ENCODE data around the gene NCAPH2. TPM values are rescaled to one million over a fixed set of nuclear protein-coding genes. Genes with fewer than 3 reads are reported as not detected.

Gene NCAPH2
- total RNA-seq, 4 donors from 2014 or later: 26.5 to 64.7 (median 41.6) TPM

DNA sequence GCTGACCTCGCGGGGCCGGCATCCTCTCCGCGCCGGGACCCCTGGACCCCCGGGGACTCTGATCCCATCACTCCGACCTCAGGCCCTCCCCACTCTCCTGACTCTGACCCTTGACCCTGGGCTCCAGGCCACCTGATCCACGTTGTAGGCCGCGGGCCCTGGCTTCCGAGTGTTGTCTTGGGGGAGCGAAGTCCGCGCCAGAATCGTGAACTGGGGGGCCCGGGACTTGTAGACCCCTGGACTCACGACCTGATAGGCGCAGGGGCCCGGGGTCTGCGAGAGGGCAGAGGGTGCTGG, 22.5 kb downstream of the NCAPH2 start:
- Histone ChIP-seq H3K27ac (peak overlapping the region; percentile 94 to 99 (median 96)), H3K36me3 (no peaks in the 10 kb centered on the region), H3K4me1 (peaks cover 12 to 66% (median 39%) of the 10 kb centered on the region in 4 donors), H3K4me3 (peak overlapping the region; percentile 42 to 60 (median 53)), H3K27me3 (peaks cover 13% of the 10 kb centered on the region), H3K9me3 (no peaks in the 10 kb centered on the region)
- WGBS, 2 donors (ENCODE audit: low coverage in 1 of 2): 5% methylated on average over 13 of the region's 21 CpGs; no CpG with 5 or more reads in 1 of the 2 donors
- TF ChIP-seq POLR2A (IDR thresholded peaks at IDR 0.05) (no peak), EP300 (IDR thresholded peaks at IDR 0.05; ENCODE audit: low read depth) (no peak), POLR2AphosphoS5 (IDR thresholded peaks at IDR 0.05) (no peak)
- TF ChIP-seq, protein P1, sequence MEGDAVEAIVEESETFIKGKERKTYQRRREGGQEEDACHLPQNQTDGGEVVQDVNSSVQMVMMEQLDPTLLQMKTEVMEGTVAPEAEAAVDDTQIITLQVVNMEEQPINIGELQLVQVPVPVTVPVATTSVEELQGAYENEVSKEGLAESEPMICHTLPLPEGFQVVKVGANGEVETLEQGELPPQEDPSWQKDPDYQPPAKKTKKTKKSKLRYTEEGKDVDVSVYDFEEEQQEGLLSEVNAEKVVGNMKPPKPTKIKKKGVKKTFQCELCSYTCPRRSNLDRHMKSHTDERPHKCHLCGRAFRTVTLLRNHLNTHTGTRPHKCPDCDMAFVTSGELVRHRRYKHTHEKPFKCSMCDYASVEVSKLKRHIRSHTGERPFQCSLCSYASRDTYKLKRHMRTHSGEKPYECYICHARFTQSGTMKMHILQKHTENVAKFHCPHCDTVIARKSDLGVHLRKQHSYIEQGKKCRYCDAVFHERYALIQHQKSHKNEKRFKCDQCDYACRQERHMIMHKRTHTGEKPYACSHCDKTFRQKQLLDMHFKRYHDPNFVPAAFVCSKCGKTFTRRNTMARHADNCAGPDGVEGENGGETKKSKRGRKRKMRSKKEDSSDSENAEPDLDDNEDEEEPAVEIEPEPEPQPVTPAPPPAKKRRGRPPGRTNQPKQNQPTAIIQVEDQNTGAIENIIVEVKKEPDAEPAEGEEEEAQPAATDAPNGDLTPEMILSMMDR (IDR thresholded peaks at IDR 0.05): no peak
- intact Hi-C loops (cut with DNase I; ENCODE audit: low total_unique reads): no loop called here
- no peak for DNase-seq
- in situ Hi-C loops (cut with MboI; ENCODE audit: low pct_ligation_motif_present in 1 of 4, low pct_unique_long_range_greater_than_20kb in 1 of 4, low sequenced_read_pairs in 3 of 4): no loop called here

DNA sequence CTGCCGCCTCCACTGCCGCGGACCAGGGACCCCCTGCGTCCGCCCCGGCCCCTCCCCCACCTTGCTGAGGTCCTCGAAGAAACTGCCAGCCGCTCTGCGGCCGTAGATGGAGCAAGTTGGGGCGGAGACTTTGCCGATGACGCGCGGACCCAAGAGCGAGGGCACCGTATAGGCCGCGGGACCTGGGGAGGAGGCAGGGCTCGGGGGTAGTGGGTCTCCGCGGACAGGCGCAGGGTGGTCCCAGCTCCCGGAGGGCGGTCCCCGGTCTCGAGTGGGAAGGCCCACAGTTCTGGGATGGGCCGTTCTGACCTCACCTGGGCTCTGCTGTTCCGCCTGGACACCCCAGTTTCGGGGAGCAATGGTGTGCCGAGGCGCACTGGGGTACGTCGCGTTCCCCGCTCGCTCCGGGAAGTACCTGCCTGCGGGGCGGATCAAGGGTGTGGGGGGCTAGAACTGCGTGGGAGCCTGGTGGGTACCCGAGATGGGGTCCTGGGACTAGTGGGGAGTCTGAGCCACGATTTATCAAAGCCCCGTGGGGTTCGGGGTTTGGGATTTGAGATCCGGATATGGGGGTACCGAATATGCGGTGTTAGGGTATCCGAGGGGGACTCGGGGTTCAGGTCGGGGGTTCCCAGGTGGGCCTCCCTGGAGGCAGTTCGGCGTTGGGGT, 23.0 kb downstream of the NCAPH2 start:
- in situ Hi-C loops (cut with MboI; ENCODE audit: low pct_ligation_motif_present in 1 of 4, low pct_unique_long_range_greater_than_20kb in 1 of 4, low sequenced_read_pairs in 3 of 4): no loop called here
- intact Hi-C loops (cut with DNase I; ENCODE audit: low total_unique reads): no loop called here
- peaks cover 13% of the 10 kb centered on the region for H3K27me3 ChIP-seq

DNA sequence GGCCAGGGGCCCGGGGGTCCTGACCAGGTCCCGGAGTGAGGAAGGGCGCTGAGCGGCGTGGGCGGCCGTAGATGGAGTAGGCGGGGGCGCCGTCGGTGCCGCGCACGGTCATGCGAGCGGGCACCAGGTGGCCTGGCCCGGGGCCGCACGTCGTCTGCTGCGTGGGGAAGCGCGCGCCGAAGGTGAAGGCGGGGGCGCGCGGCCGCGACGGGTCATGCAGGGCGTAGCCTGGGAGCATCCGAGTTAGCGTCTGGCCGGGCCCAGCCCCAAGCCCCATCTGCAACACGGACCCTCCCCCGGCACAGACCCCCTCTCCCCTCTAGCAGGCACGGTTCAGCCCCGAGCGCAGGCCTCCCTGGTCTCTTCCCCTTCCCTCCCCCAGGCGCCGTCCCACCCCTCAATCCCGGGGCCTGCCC, 23.5 kb downstream of the NCAPH2 start:
- 1% methylated on average over 16 of the region's 44 CpGs; no CpG with 5 or more reads in 1 of the 2 donors for WGBS, 2 donors (ENCODE audit: low coverage in 1 of 2)
- DNase-seq: peak; percentile 77
- intact Hi-C loops (cut with DNase I; ENCODE audit: low total_unique reads) (no loop called here), in situ Hi-C loops (cut with MboI; ENCODE audit: low pct_ligation_motif_present in 1 of 4, low pct_unique_long_range_greater_than_20kb in 1 of 4, low sequenced_read_pairs in 3 of 4) (no loop called here)
- no peak for TF ChIP-seq POLR2A (IDR thresholded peaks at IDR 0.05)
- TF ChIP-seq POLR2AphosphoS5 (IDR thresholded peaks at IDR 0.05): peak in 2 of 3 donors; percentile 35 to 78
- TF ChIP-seq, protein P1 (IDR thresholded peaks at IDR 0.05): no peak
- no peak for TF ChIP-seq EP300 (IDR thresholded peaks at IDR 0.05; ENCODE audit: low read depth)
- Histone ChIP-seq H3K27me3 (peaks cover 13% of the 10 kb centered on the region), H3K27ac (peak overlapping the region; percentile 94 to 99 (median 96)), H3K4me1 (peaks cover 11 to 61% (median 35%) of the 10 kb centered on the region in 4 donors), H3K4me3 (peak overlapping the region; percentile 42 to 60 (median 53)), H3K36me3 (no peaks in the 10 kb centered on the region), H3K9me3 (no peaks in the 10 kb centered on the region)

More for the DNA sequence above, 23.0 kb downstream of the NCAPH2 start:
- TF ChIP-seq EP300 (IDR thresholded peaks at IDR 0.05; ENCODE audit: low read depth) (no peak), POLR2A (IDR thresholded peaks at IDR 0.05) (peak; percentile 85), POLR2AphosphoS5 (IDR thresholded peaks at IDR 0.05) (peak; percentile 87 to 91 (median 91))
- TF ChIP-seq, protein P1 (IDR thresholded peaks at IDR 0.05): no peak
- 3% methylated on average over 50 of the region's 53 CpGs; no CpG with 5 or more reads in 1 of the 2 donors for WGBS, 2 donors (ENCODE audit: low coverage in 1 of 2)
- H3K4me3 ChIP-seq: peak overlapping the region; percentile 42 to 60 (median 53)
- no peaks in the 10 kb centered on the region for H3K9me3 ChIP-seq
- peak; percentile 93 for DNase-seq
- H3K4me1 ChIP-seq: peaks cover 12 to 66% (median 39%) of the 10 kb centered on the region in 4 donors
- H3K27ac ChIP-seq: peak overlapping the region; percentile 94 to 99 (median 96)
- no peaks in the 10 kb centered on the region for H3K36me3 ChIP-seq

DNA sequence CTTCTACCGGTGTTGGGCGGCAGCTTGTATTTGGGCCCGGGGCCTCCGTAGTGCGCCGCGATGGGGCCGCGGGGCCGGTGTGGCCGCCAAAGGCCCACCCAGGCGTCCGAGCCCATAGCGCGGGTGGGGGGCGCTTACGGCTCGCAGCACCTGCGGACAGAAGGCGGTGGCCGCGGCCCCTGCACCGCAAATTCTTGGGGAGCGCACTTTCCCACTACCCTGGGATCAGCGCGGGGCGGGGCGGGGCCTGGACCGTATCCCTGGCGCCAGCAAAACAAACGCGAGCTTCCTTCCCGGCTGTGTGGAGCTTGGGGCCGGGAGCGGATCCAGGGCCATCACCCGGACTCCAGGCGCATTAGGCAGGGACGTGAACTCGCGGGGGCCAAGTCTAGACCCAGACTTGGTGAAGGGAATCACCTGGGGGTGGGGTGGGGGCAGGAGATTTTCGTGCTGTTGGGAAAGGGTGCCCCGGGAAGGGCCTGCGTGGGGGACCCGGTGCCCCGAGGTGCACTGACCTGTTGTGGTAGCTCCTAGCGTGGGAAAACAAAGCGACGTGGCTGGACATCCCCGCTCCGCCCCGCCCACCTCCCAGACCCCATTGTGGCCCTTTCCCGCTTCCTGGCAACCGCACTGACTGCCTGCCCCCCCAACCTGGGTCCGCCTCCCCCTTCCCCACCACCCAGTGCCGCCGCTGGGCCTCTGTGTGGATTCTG, 24.1 kb downstream of the NCAPH2 start:
- Histone ChIP-seq H3K27me3 (peaks cover 13% of the 10 kb centered on the region), H3K4me3 (peak overlapping the region; percentile 42 to 60 (median 53)), H3K36me3 (no peaks in the 10 kb centered on the region), H3K9me3 (no peaks in the 10 kb centered on the region), H3K4me1 (peaks cover 6 to 56% (median 29%) of the 10 kb centered on the region in 4 donors), H3K27ac (peak overlapping the region; percentile 94 to 99 (median 96))
- 3% methylated on average over 56 of the region's 56 CpGs; no CpG with 5 or more reads in 1 of the 2 donors for WGBS, 2 donors (ENCODE audit: low coverage in 1 of 2)
- DNase-seq: peak; percentile 84
- TF ChIP-seq, protein P1 (IDR thresholded peaks at IDR 0.05): no peak
- TF ChIP-seq POLR2AphosphoS5 (IDR thresholded peaks at IDR 0.05) (peak in 2 of 3 donors; percentile 2 to 75), POLR2A (IDR thresholded peaks at IDR 0.05) (peak; percentile 40), EP300 (IDR thresholded peaks at IDR 0.05; ENCODE audit: low read depth) (no peak)
- in situ Hi-C loops (cut with MboI; ENCODE audit: low pct_ligation_motif_present in 1 of 4, low pct_unique_long_range_greater_than_20kb in 1 of 4, low sequenced_read_pairs in 3 of 4): no loop called here
- intact Hi-C loops (cut with DNase I; ENCODE audit: low total_unique reads): no loop called here
